Adipocyte (in vitro differentiated cells): ENCODE measurements around the gene PGPEP1.
"Not testable (repeated sequence)": the region's sequence is repeated elsewhere in the genome, so short reads cannot be mapped to it uniquely, and the experiment has no call there.

Source experiments
- DNase-seq: peaks from one replicate; pipeline ENCODE4 v3.0.0-alpha.2; 2015; ENCODE audit warnings: low read depth
- H3K27me3 ChIP-seq: replicated peaks from 2 replicates; pipeline ENCODE4 v1.7.0; 2013; ENCODE audit warnings: mild to moderate bottlenecking, low read length, moderate library complexity; ENCODE audit not compliant: control insufficient read depth, insufficient read depth
- H3K36me3 ChIP-seq: 2 replicates; pipeline ENCODE4 v1.7.0; 2013; ENCODE audit warnings: low read length, mild to moderate bottlenecking, moderate library complexity; ENCODE audit not compliant: control insufficient read depth, insufficient read depth, severe bottlenecking
- H3K4me1 ChIP-seq: 2 replicates; pipeline ENCODE4 v1.7.0; 2013; ENCODE audit warnings: mild to moderate bottlenecking, low read length, moderate library complexity; ENCODE audit not compliant: control insufficient read depth, insufficient read depth
- H3K4me3 ChIP-seq: 2 replicates; pipeline ENCODE4 v1.7.0; 2013; ENCODE audit warnings: mild to moderate bottlenecking, low read length, moderate library complexity
- H3K9ac ChIP-seq: 2 replicates; pipeline ENCODE4 v1.7.0; 2013; ENCODE audit warnings: mild to moderate bottlenecking, low read length, moderate library complexity
- H3K9me3 ChIP-seq: 2 replicates; pipeline ENCODE4 v1.7.0; 2013; ENCODE audit warnings: mild to moderate bottlenecking, low read length, moderate library complexity; ENCODE audit not compliant: control insufficient read depth

PGPEP1 gene

DNA sequence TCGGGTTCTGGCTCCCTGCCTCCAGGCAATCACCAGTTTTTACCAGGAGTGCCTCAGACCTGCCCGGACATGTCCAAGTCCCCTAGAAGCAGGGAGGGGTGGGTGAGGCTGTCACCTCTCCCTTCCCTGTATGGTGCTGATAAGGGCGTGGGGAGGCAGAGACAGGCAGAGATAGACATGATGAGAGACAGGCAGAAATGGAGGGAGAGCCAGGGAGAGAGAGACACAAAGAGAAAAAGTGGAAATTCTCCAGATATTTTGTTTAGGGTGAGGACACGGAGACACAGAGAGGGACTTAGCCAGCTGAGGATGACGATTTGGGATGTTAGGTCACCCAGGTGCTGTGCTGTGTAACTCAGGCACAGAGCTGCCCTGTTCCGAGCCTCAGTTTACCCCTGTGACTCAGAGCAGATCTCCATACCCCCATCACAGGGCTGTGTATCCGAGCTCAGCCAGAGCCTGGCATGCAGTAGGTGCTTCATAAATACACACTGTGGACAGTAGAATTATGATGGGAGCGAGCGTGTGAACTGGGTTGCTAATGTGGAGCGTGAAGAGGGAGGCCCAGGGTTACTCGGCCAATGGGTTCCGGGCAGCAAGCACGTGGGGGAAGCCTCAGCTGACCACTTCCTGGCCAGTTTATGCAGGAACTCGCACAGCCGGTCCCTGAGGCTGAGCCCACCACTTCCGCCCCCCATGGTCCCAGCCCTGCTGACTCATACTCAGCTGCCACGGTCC, 33.7 kb downstream of the PGPEP1 start:
- H3K4me1 ChIP-seq = peaks cover 25% of the 10 kb centered on the region
- H3K4me3 ChIP-seq = peak overlapping the region; percentile 42
- no peaks in the 10 kb centered on the region for H3K27me3 ChIP-seq
- no peaks in the 10 kb centered on the region for H3K36me3 ChIP-seq
- H3K9me3 ChIP-seq = no peaks in the 10 kb centered on the region
- DNase-seq = peak; percentile 82
- H3K9ac ChIP-seq = peak overlapping the region; percentile 63

DNA sequence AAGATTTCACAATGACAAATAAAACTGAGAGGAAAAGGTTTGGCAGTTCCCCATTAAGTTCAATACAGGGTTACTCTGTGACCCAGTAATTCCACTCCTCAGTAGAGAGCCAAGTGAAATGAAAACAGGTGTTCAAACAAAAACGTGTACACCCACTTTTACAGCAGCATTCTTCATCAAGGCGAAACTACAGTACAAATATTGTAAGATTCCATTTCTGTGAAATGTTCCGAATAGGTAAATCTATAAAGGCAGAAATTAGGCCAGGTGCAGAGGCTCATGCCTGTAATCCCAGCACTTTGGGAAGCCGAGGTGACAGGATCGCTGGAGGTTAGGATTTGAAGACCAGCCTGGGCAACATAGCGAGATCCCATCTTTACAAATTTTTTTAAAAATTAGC, 36.6 kb downstream of the PGPEP1 start:
- Histone ChIP-seq H3K9ac (no peak overlapping the region), H3K9me3 (no peaks in the 10 kb centered on the region), H3K27me3 (no peaks in the 10 kb centered on the region), H3K36me3 (no peaks in the 10 kb centered on the region), H3K4me3 (no peak overlapping the region), H3K4me1 (peaks cover 34% of the 10 kb centered on the region)
- no peak for DNase-seq

DNA sequence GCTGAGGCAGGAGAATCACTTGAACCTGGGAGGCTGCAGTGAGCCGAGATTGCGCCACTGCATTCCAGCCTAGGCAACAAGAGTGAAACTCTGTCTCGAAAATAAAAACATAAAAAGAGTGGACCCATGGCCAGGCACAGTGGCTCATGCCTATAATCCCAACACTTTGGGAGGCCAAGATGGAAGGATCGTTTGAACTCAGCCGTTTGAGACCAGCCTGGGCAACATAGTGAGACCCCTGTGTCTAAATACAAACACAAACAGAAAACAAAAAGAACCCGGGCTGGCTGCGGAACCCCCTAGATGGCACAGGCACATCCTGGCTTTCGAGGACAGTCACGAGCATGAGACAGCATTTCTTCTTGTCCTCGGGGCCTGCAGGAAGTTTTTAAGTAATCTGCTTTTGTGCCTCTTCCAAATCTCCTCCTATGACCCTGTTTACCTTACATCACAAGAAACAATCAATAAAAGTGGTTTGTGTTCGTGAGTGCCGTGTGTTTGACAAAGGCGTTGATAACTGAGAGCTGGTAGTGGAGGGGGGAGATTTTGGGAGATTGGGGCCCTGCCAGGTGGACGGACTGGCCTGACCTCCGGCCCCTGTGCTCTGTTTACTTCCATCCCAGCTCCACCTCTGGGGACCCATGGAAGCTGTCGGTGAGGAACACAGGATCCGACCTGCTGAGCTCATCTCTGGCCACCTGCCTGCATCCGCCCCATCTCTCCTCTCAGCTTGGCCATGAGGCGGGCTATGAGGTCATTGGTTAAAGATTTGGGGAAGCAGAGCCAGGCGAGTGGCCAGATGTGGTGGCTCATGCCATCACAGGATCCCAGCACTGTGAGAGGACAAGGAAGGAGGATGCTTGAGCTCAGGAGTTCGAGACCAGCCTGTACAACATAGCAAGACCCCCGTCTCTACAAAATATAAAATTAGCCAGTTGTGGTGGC, 39.7 kb downstream of the PGPEP1 start:
- H3K4me3 ChIP-seq = no peak overlapping the region
- DNase-seq = no peak
- H3K27me3 ChIP-seq = no peaks in the 10 kb centered on the region
- H3K9ac ChIP-seq = peak overlapping the region; percentile 32
- H3K4me1 ChIP-seq = peaks cover 22% of the 10 kb centered on the region
- H3K36me3 ChIP-seq = no peaks in the 10 kb centered on the region
- no peaks in the 10 kb centered on the region for H3K9me3 ChIP-seq

DNA sequence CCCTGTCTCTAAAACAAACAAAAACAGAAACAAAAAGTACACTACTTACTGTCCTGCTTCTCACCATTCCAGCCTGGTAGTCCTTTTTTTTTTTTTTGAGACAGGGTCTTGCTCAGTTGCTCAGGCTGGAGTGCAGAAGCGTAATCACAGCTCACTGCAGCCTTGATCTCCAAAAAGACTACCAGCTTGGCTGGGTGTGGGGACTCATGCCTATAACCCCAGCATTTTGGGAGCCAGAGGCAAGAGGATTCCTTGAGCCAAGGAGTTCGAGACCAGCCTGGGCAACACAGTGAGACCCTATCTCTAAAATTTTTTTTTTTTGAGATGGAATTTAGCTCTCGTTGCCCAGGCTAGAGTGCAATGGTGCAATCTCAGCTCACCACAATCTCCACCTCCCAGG, 40.4 kb downstream of the PGPEP1 start:
- no peak overlapping the region for H3K4me3 ChIP-seq

DNA sequence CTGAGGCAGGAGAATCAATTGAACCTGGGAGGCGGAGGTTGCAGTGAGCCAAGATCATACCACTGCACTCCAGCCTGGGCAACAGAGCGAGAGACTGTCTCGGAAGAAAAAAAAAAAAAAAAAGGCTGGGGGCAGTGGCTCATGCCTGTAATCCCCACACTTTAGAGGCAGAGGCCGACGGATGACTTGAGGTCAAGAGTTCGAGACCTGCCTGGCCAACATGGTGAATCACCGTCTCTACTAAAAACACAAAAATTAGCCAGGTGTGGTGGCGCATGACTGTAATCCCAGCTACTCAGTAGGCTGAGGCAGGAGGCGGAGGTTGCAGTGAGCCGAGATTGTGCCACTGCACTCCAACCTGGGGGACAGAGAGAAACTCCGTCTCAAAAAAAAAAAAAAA, 43.2 kb downstream of the PGPEP1 start:
- not testable (repeated sequence) for H3K9ac ChIP-seq, H3K36me3 ChIP-seq, H3K9me3 ChIP-seq, H3K4me3 ChIP-seq, H3K27me3 ChIP-seq, DNase-seq
- peaks cover 24% of the 10 kb centered on the region for H3K4me1 ChIP-seq

More for the DNA sequence above, 40.4 kb downstream of the PGPEP1 start:
- Histone ChIP-seq H3K36me3 (no peaks in the 10 kb centered on the region), H3K27me3 (no peaks in the 10 kb centered on the region), H3K4me1 (peaks cover 22% of the 10 kb centered on the region), H3K9ac (peak overlapping the region; percentile 32), H3K9me3 (no peaks in the 10 kb centered on the region)
- no peak for DNase-seq

DNA sequence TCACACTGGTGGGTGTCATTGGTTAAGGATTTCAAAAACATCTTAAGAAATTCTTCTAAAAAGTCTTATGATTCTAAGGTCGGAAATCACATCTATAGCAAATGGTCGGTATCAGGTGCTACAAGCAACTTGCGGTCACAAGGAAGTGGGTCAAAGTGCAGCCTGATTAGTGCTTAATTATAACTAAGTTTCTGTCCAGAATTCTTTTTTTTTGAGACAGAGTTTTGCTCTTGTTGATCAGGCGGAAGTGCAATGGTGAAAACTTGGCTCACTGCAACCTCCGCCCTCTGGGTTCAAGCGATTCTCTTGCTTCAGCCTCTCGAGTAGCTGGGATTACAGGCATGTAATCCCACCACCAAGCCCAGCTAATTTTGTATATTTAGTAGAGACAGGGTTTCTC, 44.4 kb downstream of the PGPEP1 start:
- H3K4me1 ChIP-seq = peaks cover 19% of the 10 kb centered on the region
- no peaks in the 10 kb centered on the region for H3K27me3 ChIP-seq
- H3K9me3 ChIP-seq = no peaks in the 10 kb centered on the region
- H3K9ac ChIP-seq = no peak overlapping the region
- no peak overlapping the region for H3K4me3 ChIP-seq
- H3K36me3 ChIP-seq = no peaks in the 10 kb centered on the region
- no peak for DNase-seq

DNA sequence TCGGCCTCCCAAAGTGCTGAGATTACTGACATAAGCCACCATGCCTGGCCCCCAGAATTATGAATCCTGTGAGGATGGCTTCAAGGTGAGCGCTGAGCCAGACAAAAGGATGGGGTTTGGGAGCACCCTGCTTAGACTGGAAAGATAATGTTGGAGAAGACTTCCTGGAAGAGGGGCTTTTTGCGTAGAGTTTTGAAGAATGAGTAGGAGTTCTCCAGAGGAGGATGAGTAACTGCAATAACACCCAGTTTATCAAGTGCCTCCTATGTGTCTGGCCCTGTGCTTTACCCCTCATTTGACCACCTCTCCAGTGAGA, 44.9 kb downstream of the PGPEP1 start:
- H3K9ac ChIP-seq = no peak overlapping the region
- peaks cover 15% of the 10 kb centered on the region for H3K4me1 ChIP-seq
- no peaks in the 10 kb centered on the region for H3K9me3 ChIP-seq
- H3K36me3 ChIP-seq = no peaks in the 10 kb centered on the region
- DNase-seq = no peak
- no peak overlapping the region for H3K4me3 ChIP-seq
- no peaks in the 10 kb centered on the region for H3K27me3 ChIP-seq

DNA sequence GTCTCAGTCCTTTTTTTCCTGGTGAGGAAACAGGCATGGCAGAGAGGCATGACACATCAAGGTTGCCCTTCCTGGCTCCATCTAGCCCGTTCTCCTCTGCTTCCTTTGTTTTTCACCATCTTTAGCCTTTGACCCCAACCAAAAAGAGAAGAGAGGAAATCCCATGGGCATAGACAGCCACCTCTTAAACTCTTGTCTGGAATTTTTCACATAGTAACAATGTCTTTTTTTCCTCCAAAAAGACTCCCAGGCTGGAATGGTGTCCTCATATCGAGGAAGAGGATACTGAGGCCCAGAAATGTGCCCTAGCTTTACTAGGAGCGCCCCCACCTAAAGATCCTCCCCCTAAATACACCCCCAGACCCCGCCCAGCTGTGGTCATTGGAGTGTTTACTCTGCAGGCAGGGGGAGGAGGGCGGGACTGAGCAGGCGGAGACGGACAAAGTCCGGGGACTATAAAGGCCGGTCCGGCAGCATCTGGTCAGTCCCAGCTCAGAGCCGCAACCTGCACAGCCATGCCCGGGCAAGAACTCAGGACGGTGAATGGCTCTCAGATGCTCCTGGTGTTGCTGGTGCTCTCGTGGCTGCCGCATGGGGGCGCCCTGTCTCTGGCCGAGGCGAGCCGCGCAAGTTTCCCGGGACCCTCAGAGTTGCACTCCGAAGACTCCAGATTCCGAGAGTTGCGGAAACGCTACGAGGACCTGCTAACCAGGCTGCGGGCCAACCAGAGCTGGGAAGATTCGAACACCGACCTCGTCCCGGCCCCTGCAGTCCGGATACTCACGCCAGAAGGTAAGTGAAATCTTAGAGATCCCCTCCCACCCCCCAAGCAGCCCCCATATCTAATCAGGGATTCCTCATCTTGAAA, 45.5 kb downstream of the PGPEP1 start, which contains the start of gene GDF15:
GDF15 (plus strand) TSS at position 484 of the 868 bp plus-strand sequence; CDS start at position 516, 32 bp downstream.
- Histone ChIP-seq H3K9me3 (no peaks in the 10 kb centered on the region), H3K9ac (peak within 1 kb of the TSS; percentile 81), H3K4me3 (peak within 1 kb of the TSS; percentile 79), H3K36me3 (no peaks in the 10 kb centered on the region), H3K27me3 (no peaks in the 10 kb centered on the region), H3K4me1 (peaks cover 11% of the 10 kb centered on the region)
- peak; percentile 43 for DNase-seq

DNA sequence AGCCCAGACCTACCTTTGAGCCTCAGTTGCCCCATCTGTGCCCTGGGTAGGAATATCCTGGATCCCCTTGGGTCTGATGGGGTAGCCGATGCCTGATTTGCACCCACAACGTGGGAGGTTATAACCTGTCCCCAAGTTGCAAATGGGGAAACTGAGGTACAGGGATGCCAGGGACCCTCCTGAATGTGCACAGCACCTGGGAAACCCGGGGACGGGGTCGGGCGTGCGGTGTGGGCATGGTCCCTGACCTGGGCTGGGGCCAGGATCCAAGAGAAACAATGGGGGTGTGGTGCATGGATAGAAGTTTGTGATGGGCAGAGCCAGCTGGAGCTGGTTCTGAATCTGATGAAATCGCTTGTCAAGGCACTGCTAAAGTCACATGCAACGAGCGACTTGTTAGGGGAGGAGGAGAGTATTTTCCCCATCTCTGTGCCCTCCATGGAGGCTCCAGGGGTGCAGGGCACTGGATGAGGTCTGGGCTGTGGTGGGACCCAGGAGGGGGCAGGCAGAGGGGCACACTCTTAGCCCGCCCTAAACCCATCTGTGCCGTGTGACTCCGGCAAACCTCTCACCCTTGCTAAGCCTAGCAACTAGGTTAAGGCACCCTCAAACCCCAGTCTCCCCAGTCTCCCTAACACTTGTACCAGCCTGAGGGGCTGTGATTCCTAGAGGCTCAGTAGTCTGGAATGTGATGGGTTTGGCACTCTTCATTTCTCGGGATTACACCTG, 46.3 kb downstream of the PGPEP1 start:
- Histone ChIP-seq H3K9me3 (no peaks in the 10 kb centered on the region), H3K4me3 (peak overlapping the region; percentile 79), H3K9ac (peak overlapping the region; percentile 81), H3K36me3 (no peaks in the 10 kb centered on the region), H3K4me1 (peaks cover 11% of the 10 kb centered on the region), H3K27me3 (no peaks in the 10 kb centered on the region)
- DNase-seq = peak; percentile 62

DNA sequence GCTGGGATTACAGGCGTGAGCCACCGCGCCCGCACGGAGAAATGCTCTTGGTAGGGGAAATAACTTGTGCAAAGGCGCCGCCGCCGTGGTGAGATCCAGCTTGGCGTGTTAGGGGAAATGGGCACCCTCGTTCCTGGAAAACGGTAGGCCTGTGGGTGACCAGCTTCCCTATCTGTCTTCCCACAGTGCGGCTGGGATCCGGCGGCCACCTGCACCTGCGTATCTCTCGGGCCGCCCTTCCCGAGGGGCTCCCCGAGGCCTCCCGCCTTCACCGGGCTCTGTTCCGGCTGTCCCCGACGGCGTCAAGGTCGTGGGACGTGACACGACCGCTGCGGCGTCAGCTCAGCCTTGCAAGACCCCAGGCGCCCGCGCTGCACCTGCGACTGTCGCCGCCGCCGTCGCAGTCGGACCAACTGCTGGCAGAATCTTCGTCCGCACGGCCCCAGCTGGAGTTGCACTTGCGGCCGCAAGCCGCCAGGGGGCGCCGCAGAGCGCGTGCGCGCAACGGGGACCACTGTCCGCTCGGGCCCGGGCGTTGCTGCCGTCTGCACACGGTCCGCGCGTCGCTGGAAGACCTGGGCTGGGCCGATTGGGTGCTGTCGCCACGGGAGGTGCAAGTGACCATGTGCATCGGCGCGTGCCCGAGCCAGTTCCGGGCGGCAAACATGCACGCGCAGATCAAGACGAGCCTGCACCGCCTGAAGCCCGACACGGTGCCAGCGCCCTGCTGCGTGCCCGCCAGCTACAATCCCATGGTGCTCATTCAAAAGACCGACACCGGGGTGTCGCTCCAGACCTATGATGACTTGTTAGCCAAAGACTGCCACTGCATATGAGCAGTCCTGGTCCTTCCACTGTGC, 47.9 kb downstream of the PGPEP1 start:
- H3K9me3 ChIP-seq = no peaks in the 10 kb centered on the region
- H3K9ac ChIP-seq = peak overlapping the region; percentile 81
- H3K36me3 ChIP-seq = no peaks in the 10 kb centered on the region
- peaks cover 11% of the 10 kb centered on the region for H3K4me1 ChIP-seq
- H3K4me3 ChIP-seq = peak overlapping the region; percentile 79
- peak; percentile 76 for DNase-seq
- no peaks in the 10 kb centered on the region for H3K27me3 ChIP-seq
